Sciatic nerve (tissue), 2 donors: ENCODE results near the gene CHIA. TPM values are rescaled to one million over a fixed set of nuclear protein-coding genes. Genes with fewer than 3 reads are reported as not detected.
A peak's percentile ranks its signal among the peaks of the same experiment; 100 is the strongest.

Experiments used
- ATAC-seq: fragments of 200-7000 bp; cut with Tn5 transposase; one replicate; pipeline ENCODE4 v1.9.1; 2020; ENCODE audit warnings: mild to moderate bottlenecking, moderate library complexity
- DNase-seq: peaks from one replicate; pipeline ENCODE4 v3.0.0-alpha.2; 2020; ENCODE audit warnings: low spot score
- intact Hi-C: fragments of 100-400 bp; cut with DNase I; formaldehyde crosslinking; loops from one replicate; pipeline ENCODE4 v1.14.2; 2022
- total RNA-seq: library from RNA; stranded (reverse); fragmentation: NEBNext Ultra II Directional; extraction: Animal tissue kit (Norgen Biotek cat#: 25700); gene quantifications from one replicate; pipeline ENCODE4 v1.2.1, GENCODE V29; 2021
- donor health status: DM: no; HTN: no; CAD: no.
- donor health status: DM: no; HTN: no; CAD: no.

Gene CHIA
- total RNA-seq, result not detected

DNA sequence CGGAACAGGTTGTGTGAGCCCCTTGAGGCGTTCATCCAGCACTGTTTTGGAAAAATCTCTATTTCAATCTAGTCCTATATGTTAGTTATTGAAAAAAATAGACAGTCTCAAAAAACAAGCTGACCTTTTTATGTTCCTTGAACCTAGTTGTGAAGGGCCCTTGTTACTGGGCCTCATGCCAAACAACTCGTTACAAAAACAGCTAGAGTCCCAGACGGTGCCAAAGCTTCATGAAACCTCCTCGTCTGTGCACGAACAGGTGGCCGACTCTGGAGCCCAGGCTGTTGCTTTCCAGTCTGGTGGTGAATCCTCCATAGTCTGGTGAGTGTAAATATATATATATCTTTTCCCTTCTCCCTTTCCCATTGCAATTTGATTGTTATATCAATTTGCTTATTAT is at the start of gene CHIA:
Gene CHIA (plus strand): TSS at position 222 of the 400 bp plus-strand sequence. CDS start 19,617 bp downstream, outside the sequence.
- DNase-seq, result no peak
- intact Hi-C loops, result no loop called here
- ATAC-seq, result no peak

DNA sequence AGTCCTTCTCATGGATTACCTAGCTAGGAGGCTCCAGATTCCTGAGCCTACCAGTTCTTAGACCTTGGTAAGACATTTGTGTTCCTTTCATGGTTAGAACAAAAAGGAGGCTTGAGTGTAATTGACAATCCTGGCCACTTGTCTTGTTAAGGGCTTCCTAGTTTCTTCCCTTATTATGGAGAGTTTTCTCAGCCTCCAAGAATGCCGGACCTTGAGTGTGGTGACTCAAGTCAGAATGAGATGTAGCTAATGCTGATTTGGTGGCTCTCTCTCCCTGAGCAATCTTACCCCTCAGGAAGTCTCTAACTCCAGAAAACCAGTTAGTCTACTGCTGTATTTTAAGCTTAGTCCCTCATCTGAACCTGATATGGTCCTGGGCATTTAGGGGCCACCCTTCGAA is 48.9 kb upstream of the CHIA start:
- ATAC-seq, result no peak
- intact Hi-C loops, result no loop called here
- no peak for DNase-seq

GRCh38 chr1:111242805-111243523 is 47.7 kb upstream of the CHIA start:
- intact Hi-C loops, result no loop called here
- ATAC-seq (peak; percentile 84), DNase-seq (no peak)

- ATAC-seq, result no peak
- DNase-seq, result no peak
- intact Hi-C loops, result no loop called here
Measured at GRCh38 chr1:111247125-111247838, 43.4 kb upstream of the CHIA start.

- DNase-seq (no peak), ATAC-seq (no peak)
- intact Hi-C loops, result no loop called here
Measured at GRCh38 chr1:111249960-111250359, 40.7 kb upstream of the CHIA start.

DNA sequence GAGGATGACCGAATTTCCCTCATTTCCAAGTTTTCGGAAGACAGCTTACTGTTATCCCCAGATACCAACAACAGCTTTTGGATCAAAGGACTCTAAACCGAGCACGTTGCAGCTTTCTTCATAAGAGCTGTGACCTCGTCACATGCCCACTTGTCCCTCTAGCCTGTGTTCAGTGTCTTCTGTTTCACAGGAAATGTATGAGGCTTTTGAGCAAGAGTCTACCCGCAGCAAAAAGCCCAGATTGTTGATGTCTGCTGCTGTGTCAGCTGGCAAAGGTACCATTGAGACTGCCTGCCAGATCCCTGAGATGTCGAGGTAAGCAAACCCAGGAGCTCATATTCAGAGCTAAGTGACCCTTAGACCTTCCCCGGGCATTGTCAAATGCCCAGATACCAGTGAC is 39.1 kb upstream of the CHIA start:
- intact Hi-C loops, result no loop called here
- no peak for DNase-seq
- peak; percentile 44 for ATAC-seq

GRCh38 chr1:111252786-111253185 is 37.9 kb upstream of the CHIA start:
- no peak for DNase-seq
- no peak for ATAC-seq
- intact Hi-C loops, result no loop called here

DNA sequence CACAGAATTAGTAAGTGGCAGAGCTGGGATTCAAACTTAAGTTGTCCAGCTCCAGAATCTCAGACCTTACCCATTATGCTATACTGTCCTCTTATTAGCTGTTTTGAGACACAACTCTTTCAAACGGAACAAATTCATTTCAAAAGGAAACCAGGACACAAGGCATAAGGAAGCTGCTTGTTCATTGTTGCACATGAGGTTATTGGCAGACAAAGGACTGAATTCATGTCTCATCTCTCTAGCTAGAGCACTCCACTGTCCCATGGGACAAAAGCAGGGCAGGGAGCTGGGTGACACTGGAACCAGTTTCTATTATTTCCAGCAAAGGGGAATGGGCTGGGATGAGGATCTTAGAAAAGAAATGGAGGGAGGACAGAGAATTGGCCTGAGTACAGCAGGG is 36.8 kb upstream of the CHIA start:
- intact Hi-C loops, result no loop called here
- no peak for ATAC-seq
- no peak for DNase-seq

GRCh38 chr1:111256988-111257658 is 33.5 kb upstream of the CHIA start:
- intact Hi-C loops, result no loop called here
- no peak for DNase-seq
- ATAC-seq, result no peak

GRCh38 chr1:111267801-111268508 is 22.7 kb upstream of the CHIA start:
- ATAC-seq (no peak), DNase-seq (no peak)
- intact Hi-C loops, result no loop called here

GRCh38 chr1:111269825-111270406 is 20.7 kb upstream of the CHIA start:
- ATAC-seq (no peak), DNase-seq (no peak)
- intact Hi-C loops, result no loop called here

- intact Hi-C loops, result no loop called here
- DNase-seq, result no peak
- no peak for ATAC-seq
Measured at GRCh38 chr1:111270771-111271463, 19.7 kb upstream of the CHIA start.

DNA sequence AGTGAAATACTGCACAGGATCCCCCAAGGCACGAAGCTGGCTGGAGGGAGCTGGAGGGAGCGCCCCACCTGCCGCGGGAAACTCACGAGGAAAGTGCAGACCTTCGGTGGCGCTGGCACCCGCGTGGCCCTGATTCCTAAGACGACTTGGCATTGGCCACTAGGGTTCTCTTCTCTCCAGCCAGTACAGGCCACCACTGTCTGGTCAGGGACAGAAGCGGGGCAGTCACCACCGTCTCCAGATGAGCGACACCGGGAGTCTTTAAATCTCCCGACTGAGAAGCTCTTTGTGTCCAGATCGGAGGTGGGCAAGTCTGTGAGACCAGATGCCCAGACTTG is 19.2 kb upstream of the CHIA start:
- ATAC-seq (no peak), DNase-seq (no peak)
- intact Hi-C loops, result no loop called here

DNA sequence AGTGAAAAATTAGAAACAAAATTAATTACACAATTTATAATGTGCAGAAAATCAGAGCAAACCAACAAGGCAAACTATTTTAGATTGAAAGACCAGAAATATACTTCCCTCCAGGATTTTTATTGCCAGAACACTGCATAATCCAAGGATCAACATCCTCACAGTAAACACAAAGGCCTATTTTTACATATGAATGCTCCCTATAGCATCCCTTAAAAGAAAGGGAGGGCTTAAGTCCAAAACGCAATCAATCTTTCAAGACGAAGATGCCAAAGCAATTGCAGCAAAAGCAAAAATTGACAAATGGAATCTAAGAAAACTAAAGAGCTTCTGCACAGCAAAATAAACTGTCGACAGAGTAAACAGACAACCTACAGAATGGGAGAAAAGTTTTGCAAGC is 18.6 kb upstream of the CHIA start:
- intact Hi-C loops, result no loop called here
- no peak for ATAC-seq
- no peak for DNase-seq

DNA sequence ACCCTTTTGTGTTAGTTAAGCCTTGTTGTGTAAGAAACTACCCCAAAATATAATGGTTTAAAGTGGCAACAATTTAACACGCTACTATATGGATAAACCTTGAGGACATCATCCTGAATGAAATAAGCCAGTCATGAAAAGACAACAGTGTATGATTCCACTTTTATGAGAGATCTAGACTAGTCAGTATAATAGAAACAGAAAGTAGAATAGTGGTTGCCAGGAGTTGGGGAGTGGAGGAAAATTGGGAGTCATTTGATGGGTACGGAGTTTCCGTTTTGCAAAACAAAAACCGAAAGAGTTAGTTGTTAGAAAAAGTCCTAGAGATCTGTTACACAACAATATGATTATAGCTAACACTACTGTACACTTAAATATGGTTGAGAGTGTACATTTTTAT is 16.0 kb upstream of the CHIA start:
- intact Hi-C loops, result no loop called here
- peak; percentile 84 for ATAC-seq
- DNase-seq, result no peak

- intact Hi-C loops, result no loop called here
- ATAC-seq (peak; percentile 99), DNase-seq (peak; percentile 72)
Measured at GRCh38 chr1:111275079-111275478, 15.6 kb upstream of the CHIA start.

GRCh38 chr1:111275780-111276433 is 14.7 kb upstream of the CHIA start:
- no peak for ATAC-seq
- intact Hi-C loops, result no loop called here
- DNase-seq, result no peak

DNA sequence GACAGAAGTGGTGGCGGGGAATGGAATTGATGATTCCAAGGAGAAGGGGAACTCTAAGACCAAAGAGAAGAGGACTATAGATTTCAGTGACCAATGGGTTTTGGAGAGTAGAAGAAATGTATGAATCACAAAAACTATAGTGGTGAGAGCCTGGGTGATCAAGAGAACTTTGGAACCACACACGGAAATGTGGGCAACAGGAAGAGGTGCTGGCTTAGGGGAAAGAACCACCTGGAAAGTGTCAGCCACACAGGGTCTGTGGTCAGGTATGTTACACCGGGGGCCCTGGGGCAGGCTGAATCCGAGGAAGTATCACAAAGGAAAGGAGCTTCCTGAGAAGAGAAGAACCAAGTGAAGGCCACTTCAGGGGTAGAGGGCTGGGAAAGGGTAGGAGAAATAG is 11.5 kb upstream of the CHIA start:
- intact Hi-C loops, result no loop called here
- no peak for DNase-seq
- no peak for ATAC-seq
